Measurements from ENCODE around the gene COL19A1.

Gene COL19A1

GRCh38 chr6:70037445-70037844 is 171.1 kb downstream of the COL19A1 start:
- H3K27me3 ChIP-seq (ENCODE audit: insufficient read depth, poor library complexity, severe bottlenecking): peaks cover 6% of the 10 kb centered on the region
- ATAC-seq (ENCODE audit: low read depth): no peak

GRCh38 chr6:70040766-70041165 is 174.4 kb downstream of the COL19A1 start:
- H3K4me3 ChIP-seq (ENCODE audit: severe bottlenecking): no peak overlapping the region
- no peak for TF ChIP-seq CTCF (IDR thresholded peaks at IDR 0.05; ENCODE audit: poor library complexity, severe bottlenecking)
- no peaks in the 10 kb centered on the region for H3K4me1 ChIP-seq (ENCODE audit: insufficient read depth, poor library complexity, severe bottlenecking)
- H3K36me3 ChIP-seq (ENCODE audit: low read depth): no peaks in the 10 kb centered on the region
- DNase-seq (ENCODE audit: low spot score) (no peak), ATAC-seq (ENCODE audit: low read depth) (no peak)
- H3K27ac ChIP-seq (ENCODE audit: poor library complexity, severe bottlenecking): no peak overlapping the region
- H3K9me3 ChIP-seq (ENCODE audit: severe bottlenecking): no peaks in the 10 kb centered on the region
- H3K27me3 ChIP-seq (ENCODE audit: insufficient read depth, poor library complexity, severe bottlenecking): peaks cover 7% of the 10 kb centered on the region

More at GRCh38 chr6:70037445-70037844, 171.1 kb downstream of the COL19A1 start:
- H3K27ac ChIP-seq (ENCODE audit: poor library complexity, severe bottlenecking): no peak overlapping the region
- no peaks in the 10 kb centered on the region for H3K4me1 ChIP-seq (ENCODE audit: insufficient read depth, poor library complexity, severe bottlenecking)
- no peak overlapping the region for H3K4me3 ChIP-seq (ENCODE audit: severe bottlenecking)
- no peaks in the 10 kb centered on the region for H3K36me3 ChIP-seq (ENCODE audit: low read depth)
- H3K9me3 ChIP-seq (ENCODE audit: severe bottlenecking): no peaks in the 10 kb centered on the region
- no peak for TF ChIP-seq CTCF (IDR thresholded peaks at IDR 0.05; ENCODE audit: poor library complexity, severe bottlenecking)
- no peak for DNase-seq (ENCODE audit: low spot score)

DNA sequence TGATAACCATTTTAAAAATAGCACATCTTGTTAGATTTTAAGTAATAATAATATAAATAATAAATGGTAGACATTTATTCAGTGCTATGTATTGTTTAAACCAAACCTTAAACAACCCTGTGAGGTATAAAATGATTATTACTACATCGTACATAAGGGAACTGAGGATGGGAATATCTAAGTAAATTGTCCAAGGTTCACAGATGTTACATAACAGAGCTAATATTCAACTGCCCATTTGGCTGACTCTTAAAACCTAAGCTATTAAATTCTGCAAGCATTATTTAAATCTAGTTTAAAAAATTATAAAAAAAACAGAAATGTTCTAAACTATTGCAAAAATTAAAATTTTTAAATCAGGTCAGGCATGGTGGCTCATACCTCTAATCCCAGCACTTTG is 175.1 kb downstream of the COL19A1 start:
- peaks cover 2% of the 10 kb centered on the region for H3K27me3 ChIP-seq (ENCODE audit: insufficient read depth, poor library complexity, severe bottlenecking)
- no peak overlapping the region for H3K4me3 ChIP-seq (ENCODE audit: severe bottlenecking)
- no peaks in the 10 kb centered on the region for H3K4me1 ChIP-seq (ENCODE audit: insufficient read depth, poor library complexity, severe bottlenecking)
- TF ChIP-seq CTCF (IDR thresholded peaks at IDR 0.05; ENCODE audit: poor library complexity, severe bottlenecking): no peak
- ATAC-seq (ENCODE audit: low read depth): no peak
- H3K27ac ChIP-seq (ENCODE audit: poor library complexity, severe bottlenecking): no peak overlapping the region
- no peaks in the 10 kb centered on the region for H3K36me3 ChIP-seq (ENCODE audit: low read depth)
- H3K9me3 ChIP-seq (ENCODE audit: severe bottlenecking): no peaks in the 10 kb centered on the region
- DNase-seq (ENCODE audit: low spot score): no peak

GRCh38 chr6:70045413-70045812 is 179.1 kb downstream of the COL19A1 start:
- no peaks in the 10 kb centered on the region for H3K9me3 ChIP-seq (ENCODE audit: severe bottlenecking)
- H3K36me3 ChIP-seq (ENCODE audit: low read depth): no peaks in the 10 kb centered on the region
- H3K27ac ChIP-seq (ENCODE audit: poor library complexity, severe bottlenecking): no peak overlapping the region
- no peak overlapping the region for H3K4me3 ChIP-seq (ENCODE audit: severe bottlenecking)
- no peaks in the 10 kb centered on the region for H3K4me1 ChIP-seq (ENCODE audit: insufficient read depth, poor library complexity, severe bottlenecking)
- TF ChIP-seq CTCF (IDR thresholded peaks at IDR 0.05; ENCODE audit: poor library complexity, severe bottlenecking): no peak
- no peak for ATAC-seq (ENCODE audit: low read depth)
- DNase-seq (ENCODE audit: low spot score): no peak
- H3K27me3 ChIP-seq (ENCODE audit: insufficient read depth, poor library complexity, severe bottlenecking): peaks cover 24% of the 10 kb centered on the region

GRCh38 chr6:70051197-70052124 is 185.1 kb downstream of the COL19A1 start:
- ATAC-seq (ENCODE audit: low read depth): no peak
- no peak for TF ChIP-seq CTCF (IDR thresholded peaks at IDR 0.05; ENCODE audit: poor library complexity, severe bottlenecking)
- DNase-seq (ENCODE audit: low spot score): no peak

More at GRCh38 chr6:70051197-70052124, 185.1 kb downstream of the COL19A1 start:
- H3K4me1 ChIP-seq (ENCODE audit: insufficient read depth, poor library complexity, severe bottlenecking): no peaks in the 10 kb centered on the region
- no peak overlapping the region for H3K27ac ChIP-seq (ENCODE audit: poor library complexity, severe bottlenecking)
- peaks cover 22% of the 10 kb centered on the region for H3K27me3 ChIP-seq (ENCODE audit: insufficient read depth, poor library complexity, severe bottlenecking)
- no peaks in the 10 kb centered on the region for H3K36me3 ChIP-seq (ENCODE audit: low read depth)
- H3K4me3 ChIP-seq (ENCODE audit: severe bottlenecking): no peak overlapping the region
- H3K9me3 ChIP-seq (ENCODE audit: severe bottlenecking): no peaks in the 10 kb centered on the region

Data from RWPE2 (cell line).